ENCODE results near the gene INPP4B.
"Not testable (repeated sequence)": the region's sequence is repeated elsewhere in the genome, so short reads cannot be mapped to it uniquely, and the experiment has no call there.

INPP4B gene

GRCh38 chr4:142112451-142112850, 733.6 kb downstream of the INPP4B start:
- DNase-seq = no peak

- no peak for DNase-seq
Observed at GRCh38 chr4:142110136-142110535, 736.0 kb downstream of the INPP4B start.

- DNase-seq = no peak
Observed at GRCh38 chr4:142104041-142104440, 742.1 kb downstream of the INPP4B start.

- no peak for DNase-seq
Observed at GRCh38 chr4:142101401-142101800, 744.7 kb downstream of the INPP4B start.

GRCh38 chr4:142100941-142101340, 745.2 kb downstream of the INPP4B start:
- DNase-seq = no peak

GRCh38 chr4:142098900-142099545, 747.1 kb downstream of the INPP4B start:
- no peak for DNase-seq

- DNase-seq = no peak
Observed at GRCh38 chr4:142098380-142098779, 747.7 kb downstream of the INPP4B start.

- DNase-seq = no peak
Observed at GRCh38 chr4:142097015-142097414, 749.1 kb downstream of the INPP4B start.

GRCh38 chr4:142095886-142096605, 750.1 kb downstream of the INPP4B start:
- DNase-seq = peak; percentile 8

- DNase-seq = no peak
Observed at GRCh38 chr4:142092941-142093340, 753.2 kb downstream of the INPP4B start.

GRCh38 chr4:142091691-142092182, 754.4 kb downstream of the INPP4B start:
- no peak for DNase-seq

GRCh38 chr4:142091085-142091513, 755.0 kb downstream of the INPP4B start:
- DNase-seq = no peak

GRCh38 chr4:142088906-142089305, 757.2 kb downstream of the INPP4B start:
- DNase-seq = no peak

- DNase-seq = no peak
Observed at GRCh38 chr4:142085513-142086292, 760.4 kb downstream of the INPP4B start.

- DNase-seq = no peak
Observed at GRCh38 chr4:142083264-142083663, 762.8 kb downstream of the INPP4B start.

GRCh38 chr4:142081025-142081424, 765.1 kb downstream of the INPP4B start:
- DNase-seq = no peak

- no peak for DNase-seq
Observed at GRCh38 chr4:142079959-142080358, 766.1 kb downstream of the INPP4B start.

GRCh38 chr4:142077048-142077447, 769.1 kb downstream of the INPP4B start:
- DNase-seq = no peak

- not testable (repeated sequence) for DNase-seq
Observed at GRCh38 chr4:142068304-142068703, 777.8 kb downstream of the INPP4B start.

GRCh38 chr4:142066562-142066961, 779.5 kb downstream of the INPP4B start:
- not testable (repeated sequence) for DNase-seq

- DNase-seq = no peak
Observed at GRCh38 chr4:142065086-142065647, 780.9 kb downstream of the INPP4B start.

GRCh38 chr4:142064181-142064580, 781.9 kb downstream of the INPP4B start:
- no peak for DNase-seq

- no peak for DNase-seq
Observed at GRCh38 chr4:142045996-142046395, 800.1 kb downstream of the INPP4B start.
